OCI-LY1 (cell line): ENCODE data around the gene TBRG4.

Source experiments
- H2AFZ ChIP-seq: fragments of 200-600 bp; sonication (generic), shearing (Covaris generic); 2 replicates; pipeline ENCODE4 v1.6.0; 2014; ENCODE audit warnings: antibody characterized with exemption, mild to moderate bottlenecking, low read length
- H3F3A ChIP-seq: fragments of 200-600 bp; sonication (generic), shearing (Covaris generic); 2 replicates; pipeline ENCODE4 v1.6.0; 2014; ENCODE audit warnings: mild to moderate bottlenecking, antibody characterized with exemption, low read length, moderate library complexity; ENCODE audit not compliant: insufficient read depth
- H3K27ac ChIP-seq: fragments of 200-600 bp; sonication (generic); 2 replicates; pipeline ENCODE4 v1.5.1; 2014; ENCODE audit warnings: low read length, mixed run types, mild to moderate bottlenecking, low read depth; ENCODE audit not compliant: poor library complexity, severe bottlenecking
- H3K27me3 ChIP-seq: fragments of 200-600 bp; sonication (generic); 2 replicates; pipeline ENCODE4 v1.6.0; 2014; ENCODE audit warnings: antibody characterized with exemption, mild to moderate bottlenecking, low read length, moderate library complexity; ENCODE audit not compliant: insufficient read depth
- H3K36me3 ChIP-seq: fragments of 200-600 bp; sonication (generic); 2 replicates; pipeline ENCODE4 v1.6.1; 2014; ENCODE audit warnings: mild to moderate bottlenecking, antibody characterized with exemption, low read length, moderate library complexity, mixed read lengths; ENCODE audit not compliant: insufficient read depth
- H3K4me1 ChIP-seq: fragments of 200-600 bp; sonication (generic); 2 replicates; pipeline ENCODE4 v1.5.1; 2014; ENCODE audit warnings: mild to moderate bottlenecking, low read length, moderate library complexity; ENCODE audit not compliant: insufficient read depth, severe bottlenecking
- H3K4me2 ChIP-seq: fragments of 200-600 bp; sonication (generic), shearing (Covaris generic); 2 replicates; pipeline ENCODE4 v1.6.1; 2014; ENCODE audit warnings: low read length
- H3K4me3 ChIP-seq: fragments of 200-600 bp; sonication (generic); 2 replicates; pipeline ENCODE4 v1.5.1; 2014; ENCODE audit warnings: low read length, low read depth, mild to moderate bottlenecking, mixed read lengths; ENCODE audit not compliant: poor library complexity, severe bottlenecking
- H3K79me2 ChIP-seq: fragments of 200-600 bp; shearing (Covaris generic); 2 replicates; pipeline ENCODE4 v1.6.1; 2016; ENCODE audit warnings: mixed run types, low read length, mixed read lengths; ENCODE audit not compliant: insufficient read depth
- H3K9ac ChIP-seq: fragments of 200-600 bp; sonication (generic), shearing (Covaris generic); 2 replicates; pipeline ENCODE4 v1.6.1; 2014; ENCODE audit warnings: mild to moderate bottlenecking, low read length, mixed read lengths
- H3K9me2 ChIP-seq: fragments of 200-600 bp; sonication (generic), shearing (Covaris generic); 2 replicates; pipeline ENCODE4 v1.6.1; 2014; ENCODE audit warnings: low read depth, mild to moderate bottlenecking, low read length, mixed read lengths
- H3K9me3 ChIP-seq: fragments of 200-600 bp; shearing (Covaris generic); 2 replicates; pipeline ENCODE4 v1.6.1; 2014; ENCODE audit warnings: low read length, mixed read lengths
- H4K20me1 ChIP-seq: fragments of 200-600 bp; sonication (generic), shearing (Covaris generic); 2 replicates; pipeline ENCODE4 v1.6.0; 2016; ENCODE audit warnings: mild to moderate bottlenecking, low read length; ENCODE audit not compliant: insufficient read depth
- CTCF ChIP-seq: fragments of 200-600 bp; sonication (generic), shearing (Covaris generic); IDR thresholded peaks from 2 replicates; pipeline ENCODE4 v1.5.1; 2017; ENCODE audit warnings: mild to moderate bottlenecking, antibody characterized with exemption, low read length, moderate library complexity, mixed read lengths
- EZH2 ChIP-seq: fragments of 200-600 bp; sonication (generic), shearing (Covaris generic); IDR thresholded peaks from 2 replicates; pipeline ENCODE4 v1.8.0; 2017; ENCODE audit warnings: borderline replicate concordance, mixed run types, mild to moderate bottlenecking, antibody characterized with exemption, low read length, moderate library complexity, mixed read lengths

The TBRG4 gene

DNA sequence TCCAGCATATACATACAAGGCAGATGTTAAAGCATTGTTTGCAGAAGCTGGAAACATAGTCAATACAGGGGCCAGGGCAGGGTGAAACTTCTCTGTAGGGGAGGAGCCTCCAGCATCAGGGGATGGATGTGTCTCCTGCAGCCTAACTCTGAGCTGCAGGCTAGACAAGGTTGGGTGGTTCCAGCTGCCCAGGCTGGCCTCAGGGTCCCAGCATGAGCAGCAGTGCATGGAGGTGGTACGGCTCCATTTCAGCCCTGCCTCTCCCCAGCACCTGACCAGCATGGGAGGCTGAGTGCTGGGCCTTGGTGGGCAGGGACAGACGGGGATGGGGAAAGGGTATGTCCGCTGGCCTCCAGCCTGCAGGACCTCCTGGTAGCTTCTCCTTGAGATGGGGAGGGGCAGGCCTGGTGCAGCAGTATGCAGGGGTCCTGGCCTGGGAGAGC is 7.4 kb upstream of the TBRG4 start:
- H3K4me3 ChIP-seq: no peak overlapping the region
- H3K9me3 ChIP-seq: no peaks in the 10 kb centered on the region
- no peaks in the 10 kb centered on the region for H3F3A ChIP-seq
- H3K9me2 ChIP-seq: no peaks in the 10 kb centered on the region
- H3K36me3 ChIP-seq: no peaks in the 10 kb centered on the region
- H4K20me1 ChIP-seq: no peaks in the 10 kb centered on the region
- H3K4me1 ChIP-seq: no peaks in the 10 kb centered on the region
- no peak overlapping the region for H3K9ac ChIP-seq
- TF ChIP-seq CTCF (no peak), EZH2 (no peak)
- no peaks in the 10 kb centered on the region for H3K79me2 ChIP-seq
- no peak overlapping the region for H3K4me2 ChIP-seq
- no peak overlapping the region for H2AFZ ChIP-seq
- H3K27ac ChIP-seq: no peak overlapping the region
- peaks cover 19% of the 10 kb centered on the region for H3K27me3 ChIP-seq

DNA sequence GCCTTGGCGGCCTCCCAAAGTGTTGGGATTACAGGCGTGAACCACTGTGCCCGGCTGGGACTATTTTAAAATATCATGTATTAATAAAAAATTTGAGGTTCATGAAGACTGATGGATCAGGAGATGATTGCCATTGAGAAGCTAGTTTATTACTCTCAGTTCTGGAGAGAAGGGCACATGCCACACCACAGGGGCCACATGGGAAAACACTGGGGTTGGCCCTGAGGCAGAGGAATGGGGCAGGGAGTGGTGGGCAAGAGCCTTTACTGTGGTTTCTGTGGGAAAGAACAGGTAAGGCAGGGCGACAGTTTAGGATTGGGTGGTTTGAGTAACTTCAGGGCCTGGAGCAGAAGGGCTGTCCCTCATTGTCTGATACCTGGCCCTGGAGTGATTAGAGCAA is 6.8 kb upstream of the TBRG4 start:
- H3K9me3 ChIP-seq: no peaks in the 10 kb centered on the region
- H3K27me3 ChIP-seq: peaks cover 15% of the 10 kb centered on the region; the same call in 1 of the 2 replicates
- no peak overlapping the region for H3K9ac ChIP-seq
- H3K4me2 ChIP-seq: no peak overlapping the region
- no peak overlapping the region for H3K27ac ChIP-seq
- H3K4me1 ChIP-seq: no peaks in the 10 kb centered on the region
- no peaks in the 10 kb centered on the region for H3K79me2 ChIP-seq
- H4K20me1 ChIP-seq: no peaks in the 10 kb centered on the region
- no peaks in the 10 kb centered on the region for H3K36me3 ChIP-seq
- no peak overlapping the region for H2AFZ ChIP-seq
- H3K4me3 ChIP-seq: no peak overlapping the region
- H3K9me2 ChIP-seq: no peaks in the 10 kb centered on the region
- H3F3A ChIP-seq: peaks cover 1% of the 10 kb centered on the region; the same call in 1 of the 2 replicates
- no peak for TF ChIP-seq CTCF
- TF ChIP-seq EZH2: no peak

- peaks cover 5% of the 10 kb centered on the region; the same call in 1 of the 2 replicates for H3F3A ChIP-seq
- no peak overlapping the region for H3K4me3 ChIP-seq
- peaks cover 15% of the 10 kb centered on the region; the same call in 1 of the 2 replicates for H3K27me3 ChIP-seq
- H3K4me2 ChIP-seq: no peak overlapping the region
- H2AFZ ChIP-seq: no peak overlapping the region
- no peak overlapping the region for H3K27ac ChIP-seq
- no peaks in the 10 kb centered on the region for H3K9me2 ChIP-seq
- H3K36me3 ChIP-seq: no peaks in the 10 kb centered on the region
- H3K4me1 ChIP-seq: peaks cover 3% of the 10 kb centered on the region
- no peaks in the 10 kb centered on the region for H3K9me3 ChIP-seq
- H3K9ac ChIP-seq: no peak overlapping the region
- no peaks in the 10 kb centered on the region for H4K20me1 ChIP-seq
- H3K79me2 ChIP-seq: no peaks in the 10 kb centered on the region
- TF ChIP-seq EZH2 (no peak), CTCF (no peak)
Measured at GRCh38 chr7:45117582-45117981, 6.1 kb upstream of the TBRG4 start.
